NCI-H2227 treated with DMSO at 0.1 percent for 48 hours (cell line): ENCODE data around the gene RNH1.

Experiments
- DNase-seq: peaks from one replicate; lab custom pipeline; 2025; lab: John Stamatoyannopoulos, UW

RNH1 gene

DNA sequence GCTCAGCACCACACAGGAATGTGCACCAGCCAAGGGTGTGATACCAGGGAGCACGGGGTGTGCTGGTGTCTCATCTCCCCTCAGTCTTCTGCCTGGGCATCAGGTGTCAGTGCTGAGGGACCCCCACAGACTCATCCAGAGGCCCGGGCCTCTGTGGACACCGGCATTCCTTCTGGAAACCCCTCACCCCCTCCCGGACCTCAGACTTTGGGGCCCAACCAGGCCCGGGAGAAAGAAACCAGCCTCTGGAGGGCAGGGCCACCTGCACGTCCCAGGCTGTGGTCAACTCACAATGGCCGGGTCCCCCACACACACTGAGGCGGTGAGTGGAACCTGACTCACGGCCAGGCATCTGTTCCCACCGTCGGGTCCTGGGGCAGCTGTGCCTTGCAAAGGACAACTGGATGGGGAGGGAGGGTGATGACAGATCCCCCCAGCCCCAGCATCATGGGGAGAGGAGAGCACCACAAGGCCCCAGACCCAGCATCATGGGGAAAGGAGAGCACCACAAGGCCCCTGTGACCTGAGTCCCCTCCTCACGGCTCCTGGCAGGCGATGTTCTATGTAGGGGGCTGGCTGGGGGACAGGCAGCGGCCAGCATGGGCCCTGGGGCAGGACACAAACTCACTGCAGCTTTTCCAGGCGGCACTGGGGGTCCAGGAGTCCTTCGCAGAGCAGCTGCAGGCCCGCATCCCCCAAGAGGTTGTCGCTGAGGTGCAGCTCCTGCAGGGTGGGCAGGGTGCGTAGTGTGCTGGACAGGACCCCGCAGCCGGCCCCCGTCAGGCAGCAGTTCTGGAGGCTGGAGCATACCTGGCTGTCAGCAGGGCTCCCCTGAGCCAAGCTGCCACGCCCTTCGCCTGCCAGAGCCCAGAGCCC, 7.6 kb downstream of the RNH1 start:
- DNase-seq = no peak

DNA sequence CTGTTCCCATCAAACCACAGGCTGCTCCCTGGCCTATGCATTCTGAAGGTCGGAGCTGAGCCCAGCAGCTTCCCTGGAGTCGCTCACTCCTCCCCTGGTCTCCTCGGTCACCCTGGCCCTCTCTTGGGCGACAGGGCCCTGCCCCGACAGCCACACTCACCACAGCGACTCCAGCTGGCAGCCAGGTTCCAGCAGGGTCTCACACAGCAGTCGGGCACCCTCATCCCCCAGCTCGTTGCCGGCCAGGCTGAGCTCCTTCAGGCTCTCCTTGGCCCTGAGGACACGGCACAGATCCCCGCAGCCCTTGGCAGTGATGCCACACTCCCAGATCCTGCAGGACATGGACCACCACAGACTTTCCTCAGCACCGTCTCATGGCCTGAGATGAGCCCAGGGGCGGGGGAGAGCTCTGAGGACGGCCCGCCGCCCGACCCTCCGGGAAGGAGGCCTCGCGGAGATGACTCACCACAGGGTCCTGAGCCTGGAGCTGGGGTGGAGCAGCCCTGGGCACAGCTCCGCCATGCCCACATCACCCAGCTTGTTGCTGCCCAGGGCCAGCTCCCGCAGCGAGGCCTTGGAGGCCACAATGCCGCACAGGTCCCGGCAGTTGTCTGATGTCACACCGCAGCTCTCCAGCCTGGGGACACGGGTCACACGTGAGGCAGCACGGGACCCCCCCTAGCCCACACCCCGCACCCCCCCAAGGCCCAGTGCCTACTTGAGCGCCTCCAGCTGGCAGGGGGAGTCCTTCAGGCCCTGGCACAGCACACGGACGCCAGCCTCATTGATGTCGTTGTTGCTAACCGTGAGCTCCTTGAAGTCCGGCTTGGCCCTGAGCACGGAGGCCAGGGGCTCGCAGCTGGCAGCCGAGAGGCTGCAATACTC, 8.5 kb downstream of the RNH1 start:
- no peak for DNase-seq

DNA sequence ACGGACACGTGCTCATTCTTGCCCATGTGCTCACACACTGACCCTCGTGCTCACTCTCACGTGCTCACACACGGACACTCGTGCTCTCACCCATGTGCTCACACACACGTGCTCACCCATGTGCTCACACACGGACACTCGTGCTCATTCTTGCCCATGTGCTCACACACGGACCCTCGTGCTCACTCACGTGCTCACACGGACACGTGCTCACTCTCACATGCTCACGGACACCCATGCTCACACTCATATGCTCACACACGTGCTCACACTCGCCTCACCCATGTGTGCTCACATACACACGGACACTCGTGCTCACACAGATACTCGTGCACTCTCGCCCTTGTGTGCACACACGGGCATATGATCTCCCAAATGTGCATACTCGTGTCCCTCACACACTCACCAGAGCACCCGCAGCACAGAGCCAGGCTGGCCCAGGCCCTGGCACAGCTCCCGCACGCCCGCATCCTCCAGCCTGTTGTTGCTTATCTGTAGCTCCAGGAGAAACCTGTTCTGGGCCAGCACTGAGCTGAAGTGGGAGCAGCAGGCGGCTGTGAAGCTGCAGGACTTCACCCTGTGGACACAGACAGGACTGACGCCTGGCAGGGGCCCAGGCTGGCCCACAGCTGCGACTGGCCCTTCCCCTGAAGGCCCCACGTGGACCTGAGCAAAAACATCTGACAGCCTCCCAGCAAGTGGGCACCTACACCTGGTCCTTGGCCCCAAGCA, 9.3 kb downstream of the RNH1 start:
- DNase-seq = no peak

DNA sequence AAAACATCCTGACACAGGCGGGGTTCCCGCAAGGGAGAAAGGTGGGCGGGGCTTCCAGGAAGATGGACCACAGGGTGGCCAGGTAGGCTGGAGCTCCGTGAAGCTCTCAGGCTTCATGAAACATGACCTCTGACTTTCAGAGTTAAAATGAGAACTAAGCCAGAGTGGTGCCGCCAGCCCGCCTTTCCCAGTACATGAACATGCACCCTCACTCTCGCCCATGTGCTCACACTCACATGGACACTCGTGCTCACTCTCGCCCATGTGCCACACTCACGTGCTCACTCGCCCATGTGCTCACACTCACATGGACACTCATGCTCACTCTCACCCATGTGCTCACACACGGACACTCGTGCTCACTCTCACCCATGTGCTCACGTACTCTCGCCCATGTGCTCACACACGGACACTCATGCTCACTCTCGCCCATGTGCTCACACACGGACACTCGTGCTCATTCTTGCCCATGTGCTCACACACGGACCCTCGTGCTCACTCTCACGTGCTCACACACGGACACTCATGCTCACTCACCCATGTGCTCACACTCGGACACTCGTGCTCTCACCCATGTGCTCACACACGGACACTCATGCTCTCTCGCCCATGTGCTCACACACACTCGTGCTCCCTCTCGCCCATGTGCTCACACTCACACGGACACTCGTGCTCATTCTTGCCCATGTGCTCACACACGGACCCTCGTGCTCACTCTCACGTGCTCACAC, 10.0 kb downstream of the RNH1 start:
- no peak for DNase-seq

DNA sequence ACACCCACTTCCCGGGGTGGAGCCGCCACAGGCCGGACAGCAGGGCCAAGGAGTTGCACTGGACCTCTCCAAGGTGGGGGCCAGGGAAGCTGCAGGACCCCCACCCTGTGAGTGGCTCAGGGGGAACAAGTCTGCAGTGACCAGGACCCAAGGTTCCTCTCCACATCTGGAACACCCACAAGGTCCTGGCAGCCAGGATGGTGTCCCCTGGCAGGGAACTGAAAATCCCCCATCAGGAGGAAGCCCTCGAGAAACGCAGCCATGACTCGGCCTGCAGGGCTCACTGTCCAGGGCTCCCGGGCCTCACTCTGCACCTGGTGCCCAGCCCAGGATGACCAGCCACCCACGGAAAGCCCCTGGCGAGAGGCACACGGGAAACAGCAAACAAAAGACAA, 11.5 kb downstream of the RNH1 start:
- no peak for DNase-seq

DNA sequence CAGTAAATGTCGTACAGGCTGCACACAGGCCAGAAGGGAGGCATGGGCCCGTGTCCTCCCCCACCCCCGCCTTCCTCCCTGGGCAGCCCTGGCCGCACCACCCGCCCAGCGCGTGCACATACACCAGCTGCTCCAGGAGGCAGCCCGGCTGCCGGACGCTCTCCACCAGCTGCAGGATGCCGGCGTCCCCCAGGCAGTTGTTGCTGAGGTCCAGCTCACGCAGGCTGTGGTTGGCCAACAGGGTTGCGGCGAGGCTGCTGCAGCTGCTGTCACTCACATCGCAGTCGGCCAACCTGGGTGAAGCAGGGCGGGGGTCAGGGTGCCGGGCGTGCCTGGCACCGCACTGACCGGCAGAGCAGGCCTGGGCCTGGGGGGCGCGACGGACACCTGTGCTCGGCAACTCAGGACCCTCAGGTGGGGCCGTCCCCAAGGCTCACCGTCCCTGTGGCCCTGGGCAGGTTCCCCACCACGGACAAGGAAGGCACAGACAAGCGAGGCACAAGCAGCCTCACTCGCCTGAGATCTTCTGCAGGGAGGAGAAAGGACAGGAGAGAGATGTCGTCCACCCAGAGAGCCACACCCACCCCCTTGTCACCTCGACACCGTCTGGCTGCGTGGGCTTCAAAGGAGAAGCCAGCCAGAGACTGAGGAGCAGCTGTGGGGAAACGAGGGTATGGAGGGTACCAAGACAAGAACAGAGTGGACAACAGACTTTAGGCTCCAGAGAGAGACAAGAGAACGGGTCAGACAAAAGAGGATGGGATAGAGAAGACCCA, 12.1 kb downstream of the RNH1 start:
- no peak for DNase-seq

DNA sequence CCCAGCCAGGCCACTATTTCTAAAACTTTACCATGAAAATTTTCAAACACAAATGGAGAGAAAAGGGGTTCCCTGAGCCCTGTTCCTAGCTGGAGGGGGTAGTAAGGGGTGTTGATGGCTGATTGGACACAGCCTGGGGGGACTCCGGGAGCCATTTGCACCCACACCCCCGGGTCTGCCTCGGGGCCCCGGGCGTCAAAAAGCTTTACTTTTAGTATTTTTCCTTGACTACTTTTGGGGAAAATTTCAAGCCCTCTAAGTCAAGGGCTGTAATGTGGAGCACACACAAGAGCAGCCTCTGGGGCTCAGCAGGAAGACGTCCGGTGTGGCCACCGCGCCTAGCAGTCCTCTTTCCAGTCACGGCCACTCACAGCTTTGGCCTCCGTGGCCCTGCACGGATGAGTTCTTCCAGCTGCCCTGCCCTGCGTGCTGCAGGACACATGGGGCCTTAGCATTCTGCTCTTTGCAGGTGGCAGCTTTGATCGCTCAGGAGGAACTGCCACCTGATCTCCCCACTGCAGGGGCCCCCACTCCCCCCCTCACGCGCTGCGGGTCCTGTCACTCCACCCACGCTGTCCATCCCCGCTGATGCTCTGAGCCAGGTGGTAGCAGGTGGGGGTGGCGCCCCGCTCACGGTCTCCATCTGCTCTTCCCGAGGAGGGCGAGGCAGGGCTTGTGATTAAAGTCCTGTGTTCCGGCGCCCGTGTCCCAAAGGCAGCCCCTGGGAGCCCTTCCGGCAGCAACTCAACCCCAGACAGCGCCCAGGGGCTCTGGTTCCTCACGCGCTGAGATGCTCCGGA, 14.4 kb downstream of the RNH1 start:
- no peak for DNase-seq

DNA sequence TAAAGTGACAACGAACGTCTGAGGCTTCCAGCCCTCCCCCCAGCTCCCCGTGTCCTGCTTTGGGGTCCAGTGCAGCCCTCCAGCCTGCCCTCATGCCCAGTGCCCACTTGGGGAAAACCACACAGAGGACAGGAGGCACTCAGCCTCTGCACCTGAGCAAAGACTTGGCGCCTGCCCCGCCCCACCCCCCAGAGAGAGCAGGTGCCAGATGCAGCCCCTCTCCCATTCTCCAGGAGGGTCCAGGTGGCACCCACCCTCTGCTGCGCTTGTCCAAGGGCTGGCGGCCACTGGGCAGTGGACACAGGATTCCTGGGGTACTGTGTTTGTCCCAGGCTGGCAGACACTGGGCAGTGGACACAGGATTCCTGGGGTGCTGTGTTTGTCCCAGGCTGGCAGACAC, 15.7 kb downstream of the RNH1 start:
- no peak for DNase-seq

DNA sequence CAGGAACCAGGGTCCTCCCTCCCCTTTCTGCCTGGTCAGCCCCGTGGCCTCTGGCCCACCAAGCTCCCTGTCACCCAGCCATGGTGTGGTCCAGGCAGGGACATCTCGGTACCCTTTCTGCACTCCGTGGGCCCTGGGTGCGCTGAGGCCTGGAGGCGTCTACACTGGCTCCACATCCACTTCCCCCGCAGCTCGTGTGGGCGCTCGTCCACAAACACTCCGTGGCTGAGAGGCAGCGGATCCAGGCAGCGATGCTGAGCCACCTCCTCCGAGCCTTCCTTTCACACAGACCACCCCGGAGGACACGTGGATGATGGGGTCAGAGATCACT, 16.1 kb downstream of the RNH1 start:
- DNase-seq = no peak

DNA sequence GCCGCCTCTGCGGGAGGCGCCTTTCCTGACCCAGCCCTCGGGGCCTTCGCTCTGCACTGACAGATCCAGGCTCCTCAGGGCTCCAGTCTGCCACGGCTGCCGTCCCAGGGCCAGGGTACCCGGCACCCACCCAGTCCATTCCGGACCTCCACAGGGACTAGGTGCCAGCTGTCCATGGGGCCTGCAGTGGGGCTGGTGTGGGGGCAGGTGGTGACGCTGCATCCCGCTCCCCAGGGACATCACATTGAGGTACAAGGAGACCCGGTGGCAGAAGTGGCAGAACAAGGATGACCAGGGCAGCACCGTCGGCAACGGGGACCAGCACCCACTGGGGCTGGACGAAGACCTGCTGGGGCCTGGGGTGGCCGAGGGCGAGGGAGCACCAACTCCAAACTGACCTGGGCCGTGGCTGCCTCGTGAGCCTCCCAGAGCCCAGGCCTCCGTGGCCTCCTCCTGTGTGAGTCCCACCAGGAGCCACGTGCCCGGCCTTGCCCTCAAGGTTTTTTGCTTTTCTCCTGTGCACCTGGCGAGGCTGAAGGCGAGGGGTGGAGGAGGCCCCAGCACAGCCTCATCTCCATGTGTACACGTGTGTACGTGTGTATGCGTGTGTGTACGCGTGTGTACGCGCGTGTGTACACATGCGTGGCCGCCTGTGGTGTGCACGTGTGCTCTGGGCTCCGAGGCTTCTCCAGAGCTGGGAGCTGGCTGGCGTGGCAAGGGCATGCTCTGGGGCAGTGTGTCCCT, 16.7 kb downstream of the RNH1 start:
- DNase-seq = no peak

DNA sequence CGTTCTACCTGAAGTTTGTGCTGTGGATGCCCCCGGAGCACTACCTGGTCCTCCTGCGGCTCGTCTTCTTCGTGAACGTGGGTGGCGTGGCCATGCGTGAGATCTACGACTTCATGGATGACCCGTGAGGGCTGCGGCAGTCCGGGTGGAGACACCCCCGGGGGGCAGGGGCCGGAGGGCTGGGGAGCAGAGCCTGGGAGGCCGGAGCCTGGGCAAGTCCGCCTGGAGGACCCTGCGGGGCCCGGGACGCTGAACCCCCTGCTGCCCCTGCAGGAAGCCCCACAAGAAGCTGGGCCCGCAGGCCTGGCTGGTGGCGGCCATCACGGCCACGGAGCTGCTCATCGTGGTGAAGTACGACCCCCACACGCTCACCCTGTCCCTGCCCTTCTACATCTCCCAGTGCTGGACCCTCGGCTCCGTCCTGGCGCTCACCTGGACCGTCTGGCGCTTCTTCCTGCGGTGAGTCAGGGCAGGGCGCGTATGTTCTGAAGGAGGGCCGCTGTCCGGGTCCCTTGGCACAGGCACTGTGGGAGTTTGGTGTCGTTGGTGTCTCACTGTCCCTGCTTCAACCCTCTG, 17.3 kb downstream of the RNH1 start:
- DNase-seq = no peak

DNA sequence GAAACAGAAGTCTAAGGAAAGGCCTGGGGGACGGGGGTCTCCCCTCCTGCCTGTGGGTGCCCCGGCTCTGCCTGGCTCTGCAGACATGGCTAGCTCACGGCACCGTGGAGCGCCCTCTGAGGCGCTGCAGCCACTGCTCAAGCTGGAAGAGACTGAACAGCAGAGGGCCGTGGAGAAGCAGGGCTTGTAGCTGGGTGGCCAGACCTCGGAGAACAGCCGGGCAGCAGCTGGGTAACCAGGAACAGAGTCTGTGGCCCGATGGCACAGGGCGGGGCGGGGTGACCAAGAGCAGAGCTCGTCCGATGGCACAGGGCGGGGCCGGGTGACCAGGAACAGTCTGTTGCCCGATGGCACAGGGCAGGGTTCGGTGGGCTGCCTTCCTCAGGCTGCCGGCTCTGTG, 18.1 kb downstream of the RNH1 start:
- DNase-seq = no peak

DNA sequence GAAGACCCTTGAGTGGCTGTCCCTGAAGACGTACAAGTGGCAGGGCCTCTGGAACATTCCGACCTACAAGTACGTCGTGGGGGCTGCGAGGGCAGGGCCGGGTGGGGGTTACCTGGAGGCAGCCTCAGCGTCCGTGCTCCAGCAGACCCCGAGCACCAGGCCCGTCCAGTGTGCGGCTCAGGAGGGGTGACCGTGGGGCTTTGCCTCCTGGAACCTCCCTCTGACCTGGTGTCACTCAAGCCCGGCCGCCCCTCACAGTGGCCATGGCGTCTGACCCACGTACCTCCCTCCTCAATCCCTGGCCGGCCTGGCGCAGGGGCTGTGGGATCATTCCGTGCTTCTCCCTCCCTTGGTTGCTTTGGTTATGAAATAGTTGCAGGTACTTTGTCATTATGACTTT, 18.5 kb downstream of the RNH1 start:
- no peak for DNase-seq

DNA sequence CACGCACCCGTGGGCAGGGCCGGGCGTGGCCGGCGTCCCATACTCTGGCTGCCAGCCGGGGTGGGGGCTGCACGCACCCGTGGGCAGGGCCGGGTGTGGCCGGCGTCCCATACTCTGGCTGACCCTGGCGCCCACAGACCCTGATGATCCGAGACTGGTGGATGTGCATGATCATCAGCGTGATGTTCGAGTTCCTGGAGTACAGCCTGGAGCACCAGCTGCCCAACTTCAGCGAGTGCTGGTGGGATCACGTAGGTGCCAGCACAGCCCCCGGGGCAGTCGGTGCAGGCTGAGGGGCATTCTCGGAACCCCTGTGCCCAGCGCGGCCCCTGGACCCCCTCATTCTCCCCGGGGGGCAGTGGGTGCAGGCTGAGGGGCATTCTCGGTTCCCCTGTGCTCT, 19.0 kb downstream of the RNH1 start:
- no peak for DNase-seq

DNA sequence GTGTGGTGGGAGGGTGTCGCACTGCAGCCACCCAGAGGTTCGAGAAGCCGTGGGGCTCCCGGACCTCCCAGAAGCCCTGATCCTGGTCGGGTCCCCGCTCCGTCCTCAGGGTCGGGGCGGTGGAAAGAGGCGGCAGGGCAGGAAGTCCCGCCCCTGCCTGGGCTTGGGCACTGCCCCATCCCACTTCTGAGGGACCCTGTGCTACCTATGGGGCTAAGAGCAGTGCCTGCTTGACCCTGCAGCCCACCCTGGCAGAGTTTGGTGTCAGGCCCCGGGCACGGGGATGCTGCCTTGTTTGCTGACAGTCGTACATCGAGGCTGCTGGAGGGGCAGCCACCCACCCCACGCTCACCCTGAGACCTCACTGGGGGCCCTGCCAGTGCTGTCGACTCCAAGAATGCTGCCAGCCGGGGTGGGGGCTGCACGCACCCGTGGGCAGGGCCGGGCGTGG, 19.4 kb downstream of the RNH1 start:
- no peak for DNase-seq

DNA sequence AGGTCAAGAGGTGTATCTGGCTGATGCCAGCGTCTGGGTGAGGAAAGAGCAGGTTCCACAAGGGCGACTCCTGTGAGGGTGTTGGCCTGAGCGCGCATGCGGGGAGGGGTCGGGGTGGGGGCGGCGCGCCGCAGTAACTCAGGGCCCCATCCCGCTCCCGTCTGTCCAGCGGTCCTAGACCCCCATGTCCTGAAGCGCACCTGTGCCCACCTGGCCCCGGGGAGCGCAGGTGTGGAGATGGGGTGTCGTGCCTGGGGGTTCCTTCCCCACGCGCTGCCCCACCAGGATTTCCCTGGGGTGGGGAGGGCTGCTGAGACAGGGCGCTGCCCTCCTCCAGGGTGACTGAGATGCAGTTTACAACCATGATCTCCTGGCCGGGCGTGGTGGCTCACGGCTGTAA, 20.9 kb downstream of the RNH1 start:
- DNase-seq = no peak

DNA sequence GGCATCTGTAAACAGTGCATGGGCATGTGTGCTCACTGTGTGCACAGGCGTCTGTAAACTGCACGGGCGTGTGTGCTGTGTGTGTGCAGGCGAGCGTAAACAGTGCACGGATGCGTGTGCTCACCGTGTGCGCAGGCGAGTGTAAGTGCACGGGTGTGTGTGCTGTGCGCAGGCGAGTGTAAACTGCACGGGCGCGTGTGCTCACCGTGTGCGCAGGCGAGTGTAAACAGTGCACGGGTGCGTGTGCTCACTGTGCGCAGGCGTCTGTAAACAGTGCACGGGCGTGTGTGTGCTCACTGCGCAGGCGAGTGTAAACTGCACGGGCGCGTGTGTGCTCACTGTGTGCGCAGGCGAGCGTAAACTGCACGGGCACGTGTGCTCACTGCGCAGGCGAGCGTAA, 22.4 kb downstream of the RNH1 start:
- DNase-seq = no peak

DNA sequence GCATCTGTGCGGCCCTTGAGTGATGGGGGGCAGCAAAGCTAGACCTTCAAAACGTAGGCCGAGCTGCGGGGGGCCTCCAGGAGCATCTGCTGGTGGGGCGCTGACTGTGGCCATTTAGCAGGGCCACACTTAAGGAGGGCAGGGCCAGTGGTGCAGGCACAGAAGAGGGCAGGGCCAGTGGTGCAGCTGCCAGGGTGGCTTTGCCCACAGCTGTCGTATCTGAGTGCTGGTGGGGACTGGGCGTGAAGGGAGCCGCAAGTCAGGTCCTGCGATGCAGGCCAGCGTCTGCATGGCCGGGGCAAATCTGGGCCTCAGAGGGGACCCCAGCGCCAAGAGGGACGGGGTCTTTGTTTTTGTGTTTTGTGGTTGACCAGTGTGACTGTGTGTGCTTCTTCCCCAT, 27.7 kb downstream of the RNH1 start:
- DNase-seq = no peak

DNA sequence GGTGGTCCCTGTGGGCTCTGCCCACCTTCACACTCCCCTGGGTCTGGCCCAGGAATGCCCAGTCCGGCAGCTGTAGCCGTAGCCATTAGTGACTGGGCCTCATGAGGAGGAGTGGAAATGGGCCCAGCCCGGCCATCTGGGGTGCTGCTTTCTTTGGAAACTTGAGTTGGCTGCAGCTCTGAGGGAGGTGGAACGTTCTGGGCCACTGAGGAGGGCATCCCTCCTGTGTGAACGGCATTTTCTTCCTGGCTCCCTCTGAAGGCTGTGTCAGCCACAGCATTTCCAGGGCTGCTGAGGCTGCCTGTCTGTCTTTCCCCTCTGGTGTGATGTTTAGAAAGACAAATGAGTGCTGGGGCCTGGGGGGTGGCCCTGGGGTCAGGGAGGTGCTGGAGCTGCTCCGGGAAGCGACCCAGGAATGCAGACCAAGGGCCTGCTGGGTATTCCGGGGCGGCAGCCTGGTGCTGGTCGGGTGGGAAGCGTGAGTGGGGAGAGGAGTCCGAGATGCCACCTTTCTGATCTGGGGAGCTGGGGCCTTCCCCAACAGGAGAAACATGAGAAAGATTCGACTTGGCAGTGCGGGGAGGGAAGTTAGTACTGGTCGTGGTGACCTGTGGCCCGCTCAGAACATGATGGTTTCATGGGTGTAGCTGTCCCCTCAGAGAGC, 29.9 kb downstream of the RNH1 start:
- no peak for DNase-seq
